Endodermal cell (in vitro differentiated cells): ENCODE measurements around the gene MGLL. TPM values are rescaled to one million over a fixed set of nuclear protein-coding genes. Genes with fewer than 3 reads are reported as not detected.

ENCODE experiments used
- DNase-seq: peaks from one replicate; pipeline ENCODE4 v3.0.0-alpha.2; 2017
- H3K27ac ChIP-seq: 2 replicates; pipeline ENCODE4 v1.5.1; 2013; ENCODE audit warnings: mild to moderate bottlenecking, low read depth, low read length, moderate library complexity
- H3K27me3 ChIP-seq: 2 replicates; pipeline ENCODE4 v1.6.1; 2013; ENCODE audit warnings: mild to moderate bottlenecking, low read length, moderate library complexity; ENCODE audit not compliant: insufficient read depth, control insufficient read depth, poor library complexity, severe bottlenecking
- H3K36me3 ChIP-seq: 2 replicates; pipeline ENCODE4 v1.7.0; 2013; ENCODE audit warnings: mild to moderate bottlenecking, low read length, moderate library complexity; ENCODE audit not compliant: control insufficient read depth, insufficient read depth
- H3K4me1 ChIP-seq: one replicate; pipeline ENCODE4 v1.7.0; 2013; ENCODE audit warnings: low read length; ENCODE audit not compliant: control insufficient read depth, insufficient read depth
- H3K4me3 ChIP-seq: 2 replicates; pipeline ENCODE4 v1.5.1; 2013; ENCODE audit warnings: mild to moderate bottlenecking, low read length, moderate library complexity
- H3K9ac ChIP-seq: 2 replicates; pipeline ENCODE4 v1.6.1; 2013; ENCODE audit warnings: mild to moderate bottlenecking, low read length, moderate library complexity; ENCODE audit not compliant: poor library complexity, severe bottlenecking; ENCODE audit errors: extremely low read depth
- H3K9me3 ChIP-seq: 2 replicates; pipeline ENCODE4 v1.6.1; 2013; ENCODE audit warnings: mild to moderate bottlenecking, low read length, moderate library complexity; ENCODE audit not compliant: control insufficient read depth
- H3K27ac Mint-ChIP-seq: 2 replicates; pipeline ENCODE4 v1.8.0; 2020; ENCODE audit warnings: mixed read lengths
- H3K27me3 Mint-ChIP-seq: 2 replicates; pipeline ENCODE4 v1.8.0; 2021; ENCODE audit warnings: mild to moderate bottlenecking, mixed read lengths; ENCODE audit not compliant: insufficient read depth
- H3K36me3 Mint-ChIP-seq: 2 replicates; pipeline ENCODE4 v1.8.0; 2020; ENCODE audit warnings: low read depth, mixed read lengths
- H3K4me1 Mint-ChIP-seq: 2 replicates; pipeline ENCODE4 v1.8.0; 2020; ENCODE audit warnings: mixed read lengths
- H3K4me3 Mint-ChIP-seq: 2 replicates; pipeline ENCODE4 v1.8.0; 2020; ENCODE audit warnings: mild to moderate bottlenecking, moderate library complexity, mixed read lengths
- H3K9me3 Mint-ChIP-seq: 2 replicates; pipeline ENCODE4 v1.8.0; 2020; ENCODE audit warnings: mild to moderate bottlenecking, mixed read lengths
- CTCF ChIP-seq: fragments of 200-600 bp; sonication (generic); conservative IDR thresholded peaks from 2 replicates; pipeline ENCODE4 v1.5.0; 2021; ENCODE audit warnings: antibody characterized with exemption, mild to moderate bottlenecking
- WGBS, 2 experiments: methylation state at CpG; one replicate each; pipeline versions ENCODE4 v1.1.5 to v1.1.7; 2013; ENCODE audit warnings: missing lambda C conversion rate in 2 of 2, mixed read lengths in 1 of 2; ENCODE audit not compliant: insufficient coverage in 1 of 2, insufficient read length in 1 of 2; 5-methylcytosine and 5-hydroxymethylcytosine counted together
- total RNA-seq, 2 donors: library from RNA; stranded (reverse); fragmentation: NEBNext Ultra II Directional in 1 of 2; extraction: Animal tissue kit (Norgen Biotek cat#: 25700) in 1 of 2; gene quantifications; 2 replicates in 1 of 2; 3 replicates in 1 of 2; pipeline ENCODE4 v1.2.1, GENCODE V29; 2021

The MGLL gene
- total RNA-seq, 2 donors from 2014 or later = 0.22 TPM; not detected in 1

- Mint-ChIP-seq H3K4me1 (peaks cover 11% of the 10 kb centered on the region), H3K4me3 (no peak overlapping the region), H3K27me3 (peaks cover 26% of the 10 kb centered on the region), H3K36me3 (no peaks in the 10 kb centered on the region), H3K9me3 (no peaks in the 10 kb centered on the region), H3K27ac (no peak overlapping the region)
- Histone ChIP-seq H3K27ac (no peak overlapping the region), H3K36me3 (no peaks in the 10 kb centered on the region), H3K4me3 (no peak overlapping the region), H3K4me1 (peaks cover 3% of the 10 kb centered on the region), H3K9ac (no peak overlapping the region), H3K27me3 (peaks cover 6% of the 10 kb centered on the region), H3K9me3 (no peaks in the 10 kb centered on the region)
- 78 to 87% methylated on average over 3 of the region's 3 CpGs for WGBS, 2 experiments
- TF ChIP-seq CTCF = no peak
- DNase-seq = no peak
Measured at GRCh38 chr3:127718916-127719290, 103.4 kb downstream of the MGLL start.

- peaks cover 13% of the 10 kb centered on the region for H3K4me1 Mint-ChIP-seq
- H3K27ac Mint-ChIP-seq = no peak overlapping the region
- no peaks in the 10 kb centered on the region for H3K9me3 ChIP-seq
- no peak overlapping the region for H3K4me3 ChIP-seq
- no peak overlapping the region for H3K4me3 Mint-ChIP-seq
- DNase-seq = no peak
- peaks cover 26% of the 10 kb centered on the region for H3K27me3 Mint-ChIP-seq
- no peaks in the 10 kb centered on the region for H3K9me3 Mint-ChIP-seq
- H3K36me3 Mint-ChIP-seq = no peaks in the 10 kb centered on the region
- 88 to 100% methylated on average over 3 to 7 of the region's 7 CpGs for WGBS, 2 experiments
- H3K27me3 ChIP-seq = peaks cover 6% of the 10 kb centered on the region
- no peak overlapping the region for H3K27ac ChIP-seq
- H3K36me3 ChIP-seq = no peaks in the 10 kb centered on the region
- H3K4me1 ChIP-seq = peaks cover 3% of the 10 kb centered on the region
- no peak overlapping the region for H3K9ac ChIP-seq
- TF ChIP-seq CTCF = no peak
Measured at GRCh38 chr3:127718245-127718915, 103.9 kb downstream of the MGLL start.

GRCh38 chr3:127717357-127718244 is 104.7 kb downstream of the MGLL start:
- no peak overlapping the region for H3K4me3 Mint-ChIP-seq
- no peaks in the 10 kb centered on the region for H3K9me3 Mint-ChIP-seq
- no peak for DNase-seq
- peaks cover 6% of the 10 kb centered on the region for H3K27me3 ChIP-seq
- no peak overlapping the region for H3K9ac ChIP-seq
- H3K4me1 Mint-ChIP-seq = peaks cover 9% of the 10 kb centered on the region
- no peak overlapping the region for H3K27ac Mint-ChIP-seq
- no peak for TF ChIP-seq CTCF
- H3K36me3 Mint-ChIP-seq = no peaks in the 10 kb centered on the region
- no peak overlapping the region for H3K4me3 ChIP-seq
- H3K4me1 ChIP-seq = peaks cover 3% of the 10 kb centered on the region
- no peak overlapping the region for H3K27ac ChIP-seq
- peaks cover 22% of the 10 kb centered on the region for H3K27me3 Mint-ChIP-seq
- no peaks in the 10 kb centered on the region for H3K9me3 ChIP-seq
- H3K36me3 ChIP-seq = no peaks in the 10 kb centered on the region
- WGBS, 2 experiments = 90 to 91% methylated on average over 4 to 14 of the region's 14 CpGs
